ENCODE data around the gene GLYATL3. TPM values are rescaled to one million over a fixed set of nuclear protein-coding genes. Genes with fewer than 3 reads are reported as not detected.

Gene GLYATL3
- polyA plus RNA-seq, 1 donor (not counting 4 experiments of a cell fraction or from before 2014, with no cell fraction given), result not detected

DNA sequence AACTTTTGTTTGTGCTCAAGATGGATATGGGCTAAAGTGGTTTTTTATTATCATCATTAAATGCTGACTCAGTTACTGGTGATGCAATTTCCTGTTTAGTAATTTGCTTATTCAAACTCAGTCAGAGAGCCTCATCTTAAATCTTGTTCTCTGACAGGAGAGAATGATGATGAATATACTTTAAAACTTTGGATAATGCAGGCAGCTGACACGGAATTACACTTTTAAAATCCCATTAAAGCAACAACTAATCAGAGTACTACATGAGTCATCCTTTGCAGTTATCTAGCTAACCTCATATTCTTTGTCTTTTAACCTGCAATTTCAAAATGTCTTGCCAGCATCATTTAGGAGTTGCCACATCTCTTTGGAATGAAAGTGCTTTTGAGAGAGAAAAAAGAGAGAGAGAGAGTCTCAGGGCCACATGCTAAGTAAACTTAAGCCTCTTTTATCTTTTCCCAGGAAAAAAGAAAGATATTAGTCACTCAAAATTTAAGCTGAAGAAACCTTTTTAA lies 41.5 kb downstream of the GLYATL3 start:
- Histone ChIP-seq H4K20me1 (ENCODE audit: control insufficient read depth, extremely low read depth, insufficient read depth, low read length) (no peaks in the 10 kb centered on the region), H3K27me3 (ENCODE audit: control insufficient read depth, extremely low read depth, insufficient read depth, low read length) (no peaks in the 10 kb centered on the region), H3K9ac (ENCODE audit: control insufficient read depth, extremely low read depth, insufficient read depth, low read length) (peak overlapping the region; percentile 73), H3K36me3 (ENCODE audit: control insufficient read depth in 2 of 2, extremely low read depth in 1 of 2, insufficient read depth in 2 of 2, low read length in 2 of 2) (no peaks in the 10 kb centered on the region), H3K9me3 (ENCODE audit: control insufficient read depth, low read depth, low read length) (no peaks in the 10 kb centered on the region), H3K4me2 (ENCODE audit: control insufficient read depth, extremely low read depth, insufficient read depth, low read depth, low read length) (peak overlapping the region; percentile 72), H3K27ac (ENCODE audit: control insufficient read depth, insufficient read depth, low read length) (peak overlapping the region; percentile 97), H3K4me3 (ENCODE audit: control insufficient read depth in 2 of 3, extremely low read depth in 1 of 3, insufficient read depth in 2 of 3, low read depth in 1 of 3, low read length in 3 of 3) (peak overlapping the region in 1 of 3 experiments; percentile 48), H2AFZ (ENCODE audit: control insufficient read depth, low read length) (no peak overlapping the region), H3K4me1 (ENCODE audit: control insufficient read depth, extremely low read depth, insufficient read depth, low read length) (peaks cover 17% of the 10 kb centered on the region), H3K9me1 (ENCODE audit: control insufficient read depth, extremely low read depth, insufficient read depth, low read length) (no peaks in the 10 kb centered on the region), H3K79me2 (ENCODE audit: control insufficient read depth, insufficient read depth, low read length) (no peaks in the 10 kb centered on the region)
- dilution Hi-C loops (cut with MboI; ENCODE audit: extremely low pct_ligation_motif_present, low sequenced_read_pairs), result no loop called here
- TF ChIP-seq EZH2 (IDR thresholded peaks at IDR 0.05; ENCODE audit: low read length) (no peak), CTCF (optimal IDR thresholded peaks at IDR 0.05 in 1 of 3, IDR thresholded peaks at IDR 0.05 in 1 of 3, conservative IDR thresholded peaks at IDR 0.05 in 1 of 3; ENCODE audit: extremely low read depth in 1 of 3, insufficient read depth in 2 of 3, low read length in 3 of 3) (no peak)
- DNase-seq (ENCODE audit: low read depth, low spot score) (peak; percentile 80), FAIRE-seq (peak; percentile 85)

DNA sequence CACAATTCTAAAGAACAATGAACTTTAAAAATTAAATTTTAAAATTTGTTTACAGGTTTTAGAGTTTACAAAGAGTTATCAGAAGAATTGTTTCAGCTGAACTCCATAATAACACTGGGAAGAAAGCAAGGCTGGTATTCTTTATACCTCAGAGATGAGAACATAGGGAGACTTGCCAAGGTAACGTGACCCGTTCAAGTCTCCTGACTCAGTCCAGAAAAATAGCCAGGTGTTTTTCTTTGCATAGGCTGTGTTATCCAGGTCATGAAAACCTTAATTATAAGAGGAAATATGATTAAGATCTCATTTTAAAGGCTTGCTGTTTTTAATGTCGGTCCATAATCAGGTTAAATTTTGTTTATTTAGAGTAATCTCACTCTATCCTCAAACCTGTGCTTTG lies 42.2 kb downstream of the GLYATL3 start:
- H3K79me2 ChIP-seq (ENCODE audit: control insufficient read depth, insufficient read depth, low read length), result no peaks in the 10 kb centered on the region
- peak; percentile 51 for FAIRE-seq
- H2AFZ ChIP-seq (ENCODE audit: control insufficient read depth, low read length), result no peak overlapping the region

More for the DNA sequence above, 42.2 kb downstream of the GLYATL3 start:
- Histone ChIP-seq H3K4me3 (ENCODE audit: control insufficient read depth in 2 of 3, extremely low read depth in 1 of 3, insufficient read depth in 2 of 3, low read depth in 1 of 3, low read length in 3 of 3) (peak overlapping the region in 1 of 3 experiments; percentile 48), H3K27me3 (ENCODE audit: control insufficient read depth, extremely low read depth, insufficient read depth, low read length) (no peaks in the 10 kb centered on the region), H3K36me3 (ENCODE audit: control insufficient read depth in 2 of 2, extremely low read depth in 1 of 2, insufficient read depth in 2 of 2, low read length in 2 of 2) (no peaks in the 10 kb centered on the region), H3K9ac (ENCODE audit: control insufficient read depth, extremely low read depth, insufficient read depth, low read length) (peak overlapping the region; percentile 73), H3K4me2 (ENCODE audit: control insufficient read depth, extremely low read depth, insufficient read depth, low read depth, low read length) (peak overlapping the region; percentile 72), H3K9me3 (ENCODE audit: control insufficient read depth, low read depth, low read length) (no peaks in the 10 kb centered on the region), H3K9me1 (ENCODE audit: control insufficient read depth, extremely low read depth, insufficient read depth, low read length) (no peaks in the 10 kb centered on the region), H3K27ac (ENCODE audit: control insufficient read depth, insufficient read depth, low read length) (peak overlapping the region; percentile 97), H4K20me1 (ENCODE audit: control insufficient read depth, extremely low read depth, insufficient read depth, low read length) (no peaks in the 10 kb centered on the region), H3K4me1 (ENCODE audit: control insufficient read depth, extremely low read depth, insufficient read depth, low read length) (peaks cover 17% of the 10 kb centered on the region)
- dilution Hi-C loops (cut with MboI; ENCODE audit: extremely low pct_ligation_motif_present, low sequenced_read_pairs), result no loop called here
- no peak for DNase-seq (ENCODE audit: low read depth, low spot score)
- no peak for TF ChIP-seq EZH2 (IDR thresholded peaks at IDR 0.05; ENCODE audit: low read length)
- no peak for TF ChIP-seq CTCF (optimal IDR thresholded peaks at IDR 0.05 in 1 of 3, IDR thresholded peaks at IDR 0.05 in 1 of 3, conservative IDR thresholded peaks at IDR 0.05 in 1 of 3; ENCODE audit: extremely low read depth in 1 of 3, insufficient read depth in 2 of 3, low read length in 3 of 3)

All from keratinocyte (primary cell).